ENCODE results near the gene MICU2.

MICU2 gene

DNA sequence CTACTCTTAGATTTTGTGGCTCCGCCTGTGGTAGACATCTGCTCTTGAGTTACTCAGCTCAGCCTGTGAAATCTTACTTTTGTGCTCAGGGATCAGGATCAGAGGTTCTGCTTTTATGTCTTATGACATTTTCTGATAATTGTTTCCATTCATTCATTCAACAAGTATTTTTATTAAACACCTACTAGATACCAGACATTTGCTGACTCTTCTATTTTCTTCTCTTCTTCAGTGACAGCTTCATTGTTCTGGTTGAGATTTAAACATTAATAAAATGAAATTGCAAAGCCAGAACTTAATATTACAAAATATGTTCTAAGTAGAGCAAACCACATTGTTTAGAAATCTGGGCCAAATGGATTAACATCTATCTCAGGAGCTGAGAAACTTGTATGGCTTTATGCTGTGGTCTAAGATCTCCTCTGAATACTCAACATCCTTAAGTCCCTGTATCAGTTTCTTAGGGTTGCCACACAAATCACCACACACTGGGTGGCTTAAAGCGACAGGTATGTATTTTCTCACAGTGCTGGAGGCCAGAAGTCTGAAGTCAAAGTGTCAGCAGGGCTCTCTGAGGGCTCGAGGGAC lies 15.8 kb upstream of the MICU2 start:
- Histone ChIP-seq H4K20me1 (ENCODE audit: low read depth, low read length) (no peaks in the 10 kb centered on the region), H3K27me3 (ENCODE audit: low read length) (no peaks in the 10 kb centered on the region), H3K9me2 (replicated peaks; ENCODE audit: insufficient read depth, low read length) (no peaks in the 10 kb centered on the region), H3K4me2 (ENCODE audit: low read depth, low read length, poor library complexity, severe bottlenecking) (no peak overlapping the region), H3K27ac (ENCODE audit: low read depth, low read length) (no peak overlapping the region), H3K4me3 (ENCODE audit: insufficient read depth, low read length, poor library complexity, severe bottlenecking) (no peak overlapping the region), H3F3A (ENCODE audit: insufficient read depth) (no peaks in the 10 kb centered on the region), H3K79me2 (ENCODE audit: insufficient read depth, low read length) (no peaks in the 10 kb centered on the region), H3K36me3 (ENCODE audit: low read length) (no peaks in the 10 kb centered on the region), H2AFZ (ENCODE audit: low read depth, low read length, severe bottlenecking) (no peak overlapping the region), H3K9ac (ENCODE audit: low read length) (no peak overlapping the region), H3K9me3 (ENCODE audit: insufficient read depth, low read length) (no peaks in the 10 kb centered on the region)
- TF ChIP-seq, protein P1, sequence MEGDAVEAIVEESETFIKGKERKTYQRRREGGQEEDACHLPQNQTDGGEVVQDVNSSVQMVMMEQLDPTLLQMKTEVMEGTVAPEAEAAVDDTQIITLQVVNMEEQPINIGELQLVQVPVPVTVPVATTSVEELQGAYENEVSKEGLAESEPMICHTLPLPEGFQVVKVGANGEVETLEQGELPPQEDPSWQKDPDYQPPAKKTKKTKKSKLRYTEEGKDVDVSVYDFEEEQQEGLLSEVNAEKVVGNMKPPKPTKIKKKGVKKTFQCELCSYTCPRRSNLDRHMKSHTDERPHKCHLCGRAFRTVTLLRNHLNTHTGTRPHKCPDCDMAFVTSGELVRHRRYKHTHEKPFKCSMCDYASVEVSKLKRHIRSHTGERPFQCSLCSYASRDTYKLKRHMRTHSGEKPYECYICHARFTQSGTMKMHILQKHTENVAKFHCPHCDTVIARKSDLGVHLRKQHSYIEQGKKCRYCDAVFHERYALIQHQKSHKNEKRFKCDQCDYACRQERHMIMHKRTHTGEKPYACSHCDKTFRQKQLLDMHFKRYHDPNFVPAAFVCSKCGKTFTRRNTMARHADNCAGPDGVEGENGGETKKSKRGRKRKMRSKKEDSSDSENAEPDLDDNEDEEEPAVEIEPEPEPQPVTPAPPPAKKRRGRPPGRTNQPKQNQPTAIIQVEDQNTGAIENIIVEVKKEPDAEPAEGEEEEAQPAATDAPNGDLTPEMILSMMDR (IDR thresholded peaks at IDR 0.05; ENCODE audit: insufficient read depth, low read length, poor library complexity, severe bottlenecking), result no peak
- TF ChIP-seq EZH2phosphoT487 (conservative IDR thresholded peaks at IDR 0.05; ENCODE audit: low read length), result no peak

GRCh38 chr13:21616880-21617279 lies 12.9 kb upstream of the MICU2 start:
- no peaks in the 10 kb centered on the region for H3F3A ChIP-seq (ENCODE audit: insufficient read depth)
- TF ChIP-seq, protein P1 (IDR thresholded peaks at IDR 0.05; ENCODE audit: insufficient read depth, low read length, poor library complexity, severe bottlenecking), result no peak
- H3K4me3 ChIP-seq (ENCODE audit: insufficient read depth, low read length, poor library complexity, severe bottlenecking), result no peak overlapping the region
- no peaks in the 10 kb centered on the region for H3K9me2 ChIP-seq (replicated peaks; ENCODE audit: insufficient read depth, low read length)
- H3K36me3 ChIP-seq (ENCODE audit: low read length), result no peaks in the 10 kb centered on the region
- no peaks in the 10 kb centered on the region for H3K79me2 ChIP-seq (ENCODE audit: insufficient read depth, low read length)
- no peaks in the 10 kb centered on the region for H3K9me3 ChIP-seq (ENCODE audit: insufficient read depth, low read length)
- H2AFZ ChIP-seq (ENCODE audit: low read depth, low read length, severe bottlenecking), result no peak overlapping the region
- no peak overlapping the region for H3K9ac ChIP-seq (ENCODE audit: low read length)
- no peaks in the 10 kb centered on the region for H4K20me1 ChIP-seq (ENCODE audit: low read depth, low read length)
- H3K4me2 ChIP-seq (ENCODE audit: low read depth, low read length, poor library complexity, severe bottlenecking), result no peak overlapping the region
- no peak overlapping the region for H3K27ac ChIP-seq (ENCODE audit: low read depth, low read length)
- no peaks in the 10 kb centered on the region for H3K27me3 ChIP-seq (ENCODE audit: low read length)

DNA sequence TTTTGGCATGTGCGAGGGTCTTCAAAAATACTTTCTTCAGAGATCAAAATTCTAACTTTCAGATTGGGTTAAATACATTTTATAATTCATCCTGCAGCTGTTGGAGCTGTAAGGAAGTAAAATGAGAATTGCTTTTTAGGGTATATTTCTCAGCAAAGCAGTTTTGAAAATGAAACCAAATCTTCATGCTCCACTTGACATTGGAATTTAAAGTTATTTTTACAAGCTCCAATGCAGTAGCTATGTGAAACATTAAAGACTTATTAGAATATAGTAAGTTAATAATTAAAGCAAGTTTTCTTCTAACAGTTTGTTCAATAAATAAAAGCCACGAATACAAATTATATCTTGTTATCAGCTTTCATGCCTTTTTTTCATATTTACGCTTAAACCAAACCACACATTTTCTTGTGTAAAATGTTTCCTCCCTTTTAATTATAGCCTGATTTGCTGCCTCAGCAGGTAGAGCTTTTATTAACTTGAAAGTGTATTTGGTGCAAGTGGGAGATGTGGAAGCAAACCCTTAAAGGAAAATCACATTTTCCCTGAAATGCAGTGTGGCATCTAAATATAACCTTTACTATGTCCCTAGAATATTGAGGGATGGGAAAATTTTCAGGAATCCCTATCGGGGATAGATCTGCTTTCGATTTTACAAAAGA lies 12.4 kb upstream of the MICU2 start:
- H3K9ac ChIP-seq (ENCODE audit: low read length), result no peak overlapping the region

More for the DNA sequence above, 12.4 kb upstream of the MICU2 start:
- Histone ChIP-seq H3K36me3 (ENCODE audit: low read length) (no peaks in the 10 kb centered on the region), H3K79me2 (ENCODE audit: insufficient read depth, low read length) (no peaks in the 10 kb centered on the region), H3F3A (ENCODE audit: insufficient read depth) (no peaks in the 10 kb centered on the region), H4K20me1 (ENCODE audit: low read depth, low read length) (no peaks in the 10 kb centered on the region), H3K27ac (ENCODE audit: low read depth, low read length) (no peak overlapping the region), H3K4me3 (ENCODE audit: insufficient read depth, low read length, poor library complexity, severe bottlenecking) (no peak overlapping the region), H3K27me3 (ENCODE audit: low read length) (no peaks in the 10 kb centered on the region), H3K9me2 (replicated peaks; ENCODE audit: insufficient read depth, low read length) (no peaks in the 10 kb centered on the region), H2AFZ (ENCODE audit: low read depth, low read length, severe bottlenecking) (no peak overlapping the region), H3K4me2 (ENCODE audit: low read depth, low read length, poor library complexity, severe bottlenecking) (no peak overlapping the region), H3K9me3 (ENCODE audit: insufficient read depth, low read length) (no peaks in the 10 kb centered on the region)
- TF ChIP-seq, protein P1 (IDR thresholded peaks at IDR 0.05; ENCODE audit: insufficient read depth, low read length, poor library complexity, severe bottlenecking), result no peak
- TF ChIP-seq EZH2phosphoT487 (conservative IDR thresholded peaks at IDR 0.05; ENCODE audit: low read length), result no peak
